Measurements from ENCODE around the gene CDC27. TPM values are rescaled to one million over a fixed set of nuclear protein-coding genes. Genes with fewer than 3 reads are reported as not detected.

The CDC27 gene
- total and polyA plus RNA-seq, 2 experiments from 2014 or later, result 35.6 to 63.5 TPM

DNA sequence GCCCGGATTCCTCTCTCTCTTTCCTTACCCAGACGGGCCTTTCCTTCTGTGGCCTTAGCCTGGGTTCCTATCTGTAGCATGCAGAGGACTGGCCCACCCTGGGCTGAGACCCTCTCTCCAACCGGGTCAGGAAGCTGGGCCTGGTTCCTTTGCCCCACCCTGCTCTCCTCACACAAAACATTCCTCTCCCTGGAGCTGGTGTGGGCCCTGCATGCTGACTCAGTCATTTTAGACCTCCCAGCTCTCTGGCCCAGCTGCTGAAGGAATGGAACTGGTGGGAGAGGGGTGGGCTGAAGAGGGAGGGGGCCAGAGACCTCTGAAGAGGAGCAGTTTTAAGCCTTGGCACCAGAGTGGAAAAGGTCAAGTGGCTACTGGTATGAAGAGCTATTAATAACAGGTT lies 21.0 kb upstream of the CDC27 start:
- Histone ChIP-seq H3K9me3 (ENCODE audit: low read depth) (no peaks in the 10 kb centered on the region), H3K36me3 (replicated peaks; ENCODE audit: insufficient read depth, low read depth) (no peaks in the 10 kb centered on the region), H3K79me2 (no peaks in the 10 kb centered on the region), H3K4me2 (no peak overlapping the region), H3K9me2 (replicated peaks; ENCODE audit: insufficient read depth) (no peaks in the 10 kb centered on the region), H4K20me1 (ENCODE audit: insufficient read depth, poor library complexity, severe bottlenecking) (no peaks in the 10 kb centered on the region), H3K4me1 (ENCODE audit: insufficient read depth) (peaks cover 4% of the 10 kb centered on the region), H3K27me3 (no peaks in the 10 kb centered on the region), H2AFZ (no peak overlapping the region), H3K27ac (no peak overlapping the region), H3K4me3 (no peak overlapping the region)
- TF ChIP-seq EZH2 (IDR thresholded peaks at IDR 0.05; ENCODE audit: borderline replicate concordance) (no peak), EZH2phosphoT487 (IDR thresholded peaks at IDR 0.05; ENCODE audit: low read depth, severe bottlenecking, unreplicated experiment) (no peak)
- TF ChIP-seq, protein P1, sequence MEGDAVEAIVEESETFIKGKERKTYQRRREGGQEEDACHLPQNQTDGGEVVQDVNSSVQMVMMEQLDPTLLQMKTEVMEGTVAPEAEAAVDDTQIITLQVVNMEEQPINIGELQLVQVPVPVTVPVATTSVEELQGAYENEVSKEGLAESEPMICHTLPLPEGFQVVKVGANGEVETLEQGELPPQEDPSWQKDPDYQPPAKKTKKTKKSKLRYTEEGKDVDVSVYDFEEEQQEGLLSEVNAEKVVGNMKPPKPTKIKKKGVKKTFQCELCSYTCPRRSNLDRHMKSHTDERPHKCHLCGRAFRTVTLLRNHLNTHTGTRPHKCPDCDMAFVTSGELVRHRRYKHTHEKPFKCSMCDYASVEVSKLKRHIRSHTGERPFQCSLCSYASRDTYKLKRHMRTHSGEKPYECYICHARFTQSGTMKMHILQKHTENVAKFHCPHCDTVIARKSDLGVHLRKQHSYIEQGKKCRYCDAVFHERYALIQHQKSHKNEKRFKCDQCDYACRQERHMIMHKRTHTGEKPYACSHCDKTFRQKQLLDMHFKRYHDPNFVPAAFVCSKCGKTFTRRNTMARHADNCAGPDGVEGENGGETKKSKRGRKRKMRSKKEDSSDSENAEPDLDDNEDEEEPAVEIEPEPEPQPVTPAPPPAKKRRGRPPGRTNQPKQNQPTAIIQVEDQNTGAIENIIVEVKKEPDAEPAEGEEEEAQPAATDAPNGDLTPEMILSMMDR (IDR thresholded peaks at IDR 0.05; ENCODE audit: poor library complexity), result no peak
- DNase-seq (ENCODE audit: low spot score), result no peak
- 69% methylated on average over 3 of the region's 3 CpGs for WGBS (ENCODE audit: low lambda C conversion rate, missing lambda C conversion rate)

DNA sequence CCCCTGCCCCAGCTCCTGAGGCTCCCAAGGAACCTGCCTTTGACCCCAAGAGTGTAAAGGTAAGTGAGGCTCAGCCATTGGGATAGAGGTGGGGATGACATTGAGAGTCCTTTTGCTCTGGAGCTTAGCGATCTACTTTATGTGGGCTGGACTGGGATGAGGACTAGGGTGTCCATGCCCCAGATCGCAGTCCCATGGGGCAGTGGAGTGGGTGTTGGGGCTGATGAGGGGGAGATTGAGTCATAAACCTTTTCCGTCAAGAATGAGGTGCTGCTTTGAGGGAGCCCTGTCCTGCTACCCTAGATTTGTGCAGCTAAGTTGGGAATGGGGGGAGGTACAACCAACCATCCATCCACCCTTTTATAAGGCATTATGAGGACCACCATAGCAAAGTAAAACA lies 20.4 kb upstream of the CDC27 start:
- 98% methylated on average over 3 of the region's 3 CpGs for WGBS (ENCODE audit: low lambda C conversion rate, missing lambda C conversion rate)
- no peak for DNase-seq (ENCODE audit: low spot score)
- H3K27me3 ChIP-seq, result no peaks in the 10 kb centered on the region

DNA sequence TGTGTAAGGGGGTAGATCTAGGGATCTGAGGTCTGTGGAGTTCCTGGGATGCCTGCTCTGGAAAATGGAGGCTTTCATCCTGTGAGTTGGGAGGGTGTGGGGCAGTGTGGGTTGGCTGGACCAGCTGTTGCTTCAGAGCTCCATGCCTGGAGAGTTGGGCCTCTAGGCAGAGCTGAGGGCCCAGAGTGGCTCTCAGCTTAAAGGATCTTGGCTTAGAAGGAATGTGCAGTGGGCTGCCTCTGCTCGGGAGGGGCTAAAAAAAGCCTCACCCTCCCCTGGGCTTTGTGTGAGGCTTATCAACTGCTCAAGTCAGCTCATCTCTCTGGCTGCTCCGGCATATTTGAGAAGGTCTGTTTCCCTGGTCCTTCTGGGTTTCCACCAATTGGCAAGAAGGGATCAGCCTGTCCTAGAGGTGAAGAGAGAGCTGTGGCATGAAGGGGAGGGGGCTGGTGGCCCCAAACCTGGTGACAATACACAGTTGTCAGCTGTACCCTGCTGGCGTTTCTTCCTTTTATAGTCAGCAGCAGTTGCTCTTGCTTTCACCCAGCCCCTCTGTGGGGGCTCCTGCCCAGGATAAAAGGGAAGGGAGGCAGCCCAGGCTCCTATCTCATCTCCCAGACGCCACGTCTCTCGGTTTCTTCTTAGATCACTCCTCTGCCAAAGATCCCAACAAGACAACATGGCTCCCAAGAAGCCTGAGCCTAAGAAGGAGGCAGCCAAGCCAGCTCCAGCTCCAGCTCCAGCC lies 19.8 kb upstream of the CDC27 start, which contains the start of gene MYL4:
TSS of gene MYL4 (plus strand) at position 605 of the 745 bp plus-strand sequence. CDS start at position 680, 75 bp downstream.
- H3K9me2 ChIP-seq (replicated peaks; ENCODE audit: insufficient read depth), result no peaks in the 10 kb centered on the region
- H3K4me3 ChIP-seq, result no peak within 1 kb of the TSS
- no peak for DNase-seq (ENCODE audit: low spot score)
- no peaks in the 10 kb centered on the region for H3K36me3 ChIP-seq (replicated peaks; ENCODE audit: insufficient read depth, low read depth)
- H3K27ac ChIP-seq, result no peak within 1 kb of the TSS
- 59% methylated on average over 6 of the region's 6 CpGs for WGBS (ENCODE audit: low lambda C conversion rate, missing lambda C conversion rate)
- TF ChIP-seq EZH2 (IDR thresholded peaks at IDR 0.05; ENCODE audit: borderline replicate concordance) (no peak), EZH2phosphoT487 (IDR thresholded peaks at IDR 0.05; ENCODE audit: low read depth, severe bottlenecking, unreplicated experiment) (no peak)
- TF ChIP-seq, protein P1 (IDR thresholded peaks at IDR 0.05; ENCODE audit: poor library complexity), result no peak
- no peaks in the 10 kb centered on the region for H3K27me3 ChIP-seq
- H3K4me1 ChIP-seq (ENCODE audit: insufficient read depth), result peaks cover 16% of the 10 kb centered on the region
- H3K4me2 ChIP-seq, result no peak within 1 kb of the TSS
- no peaks in the 10 kb centered on the region for H3K9me3 ChIP-seq (ENCODE audit: low read depth)
- no peaks in the 10 kb centered on the region for H4K20me1 ChIP-seq (ENCODE audit: insufficient read depth, poor library complexity, severe bottlenecking)
- no peaks in the 10 kb centered on the region for H3K79me2 ChIP-seq
- no peak within 1 kb of the TSS for H2AFZ ChIP-seq

More for the DNA sequence above, 20.4 kb upstream of the CDC27 start:
- Histone ChIP-seq H3K4me1 (ENCODE audit: insufficient read depth) (peaks cover 10% of the 10 kb centered on the region), H3K4me2 (no peak overlapping the region), H3K79me2 (no peaks in the 10 kb centered on the region), H3K4me3 (no peak overlapping the region), H3K36me3 (replicated peaks; ENCODE audit: insufficient read depth, low read depth) (no peaks in the 10 kb centered on the region), H3K9me3 (ENCODE audit: low read depth) (no peaks in the 10 kb centered on the region), H2AFZ (no peak overlapping the region), H4K20me1 (ENCODE audit: insufficient read depth, poor library complexity, severe bottlenecking) (no peaks in the 10 kb centered on the region), H3K9me2 (replicated peaks; ENCODE audit: insufficient read depth) (no peaks in the 10 kb centered on the region), H3K27ac (no peak overlapping the region)
- TF ChIP-seq, protein P1 (IDR thresholded peaks at IDR 0.05; ENCODE audit: poor library complexity), result no peak
- no peak for TF ChIP-seq EZH2phosphoT487 (IDR thresholded peaks at IDR 0.05; ENCODE audit: low read depth, severe bottlenecking, unreplicated experiment)
- no peak for TF ChIP-seq EZH2 (IDR thresholded peaks at IDR 0.05; ENCODE audit: borderline replicate concordance)
